Gastroesophageal sphincter (tissue), 2 donors: Measurements from ENCODE around the gene OAS1.

ENCODE experiments used
- POLR2A ChIP-seq, 2 donors: fragments of 450-650 bp; IDR thresholded peaks; one replicate each; pipeline ENCODE4 v1.6.1; 2017; ENCODE audit warnings: antibody characterized with exemption in 2 of 2, mild to moderate bottlenecking in 2 of 2, moderate library complexity in 1 of 2
- POLR2AphosphoS5 ChIP-seq: sonication (generic); formaldehyde crosslinking; IDR thresholded peaks from one replicate; pipeline ENCODE4 v1.6.1; 2017; ENCODE audit warnings: antibody characterized with exemption

DNA sequence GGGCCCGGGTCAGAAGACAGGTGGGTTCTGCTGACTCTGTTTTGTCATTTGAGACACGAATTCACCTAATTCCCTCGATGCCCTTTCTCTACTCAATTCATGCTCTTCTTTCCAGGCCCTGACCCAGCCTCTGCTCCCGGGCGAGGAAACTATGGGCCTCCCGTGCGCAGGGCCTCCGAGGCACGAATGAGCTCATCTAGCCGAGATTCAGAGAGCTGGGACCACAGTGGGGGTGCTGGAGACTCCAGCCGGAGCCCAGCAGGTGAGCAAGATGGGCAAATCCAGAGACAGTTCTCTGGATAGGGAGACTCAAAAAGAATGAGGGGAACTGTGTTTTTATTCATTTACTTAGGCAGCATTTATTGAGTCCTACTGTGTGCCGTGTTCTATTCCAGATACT lies 37.0 kb upstream of the OAS1 start:
- no peak for TF ChIP-seq POLR2AphosphoS5
- TF ChIP-seq POLR2A (IDR thresholded peaks at IDR 0.05), result no peak
